Measurements from ENCODE around the gene RAD50.
"Not testable (repeated sequence)": the region's sequence is repeated elsewhere in the genome, so short reads cannot be mapped to it uniquely, and the experiment has no call there.

RAD50 gene

GRCh38 chr5:132677682-132678400 is 121.1 kb downstream of the RAD50 start:
- DNase-seq = no peak

GRCh38 chr5:132678735-132679134 is 122.0 kb downstream of the RAD50 start:
- DNase-seq = no peak

GRCh38 chr5:132679166-132679565 is 122.4 kb downstream of the RAD50 start:
- no peak for DNase-seq

- DNase-seq = no peak
Observed at GRCh38 chr5:132679717-132680380, 123.1 kb downstream of the RAD50 start.

GRCh38 chr5:132680780-132681475 is 124.2 kb downstream of the RAD50 start:
- DNase-seq = no peak

GRCh38 chr5:132681476-132681831 is 124.7 kb downstream of the RAD50 start:
- DNase-seq = no peak

- DNase-seq = no peak
Observed at GRCh38 chr5:132681983-132682382, 125.2 kb downstream of the RAD50 start.

- no peak for DNase-seq
Observed at GRCh38 chr5:132684491-132684890, 127.7 kb downstream of the RAD50 start.

GRCh38 chr5:132684922-132685720 is 128.3 kb downstream of the RAD50 start:
- no peak for DNase-seq

- no peak for DNase-seq
Observed at GRCh38 chr5:132686193-132686592, 129.4 kb downstream of the RAD50 start.

GRCh38 chr5:132687995-132688394 is 131.2 kb downstream of the RAD50 start:
- DNase-seq = no peak

GRCh38 chr5:132688536-132689339 is 132.0 kb downstream of the RAD50 start:
- no peak for DNase-seq

GRCh38 chr5:132689513-132689912 is 132.7 kb downstream of the RAD50 start:
- DNase-seq = no peak

GRCh38 chr5:132690156-132690555 is 133.4 kb downstream of the RAD50 start:
- DNase-seq = no peak

- DNase-seq = not testable (repeated sequence)
Observed at GRCh38 chr5:132691755-132692631, 135.2 kb downstream of the RAD50 start.

- no peak for DNase-seq
Observed at GRCh38 chr5:132692632-132692967, 135.8 kb downstream of the RAD50 start.
